ENCODE measurements around the gene PTPRT. TPM values are rescaled to one million over a fixed set of nuclear protein-coding genes. Genes with fewer than 3 reads are reported as not detected.

PTPRT gene
- total and polyA plus RNA-seq, 2 experiments from 2014 or later = not detected

DNA sequence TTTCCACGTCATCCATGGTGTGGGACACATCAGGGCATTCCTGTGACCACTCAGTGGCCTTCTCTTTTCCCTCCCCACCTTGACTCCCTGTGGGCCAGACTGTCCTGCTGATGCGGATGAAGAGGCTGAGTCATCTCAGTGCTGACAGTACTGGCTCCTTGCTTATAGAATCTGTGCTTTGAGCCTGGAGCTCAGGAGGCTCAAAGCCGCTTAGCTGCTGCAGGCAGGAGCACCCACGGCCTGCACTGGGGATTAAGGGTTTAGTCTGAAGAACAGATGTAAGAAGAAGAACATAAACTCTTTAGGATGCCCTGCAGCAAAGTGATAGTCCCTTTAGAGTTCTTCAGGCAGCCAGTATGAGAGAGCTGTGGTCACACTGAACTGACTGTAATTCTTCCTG is 929.5 kb downstream of the PTPRT start (continued):
- no peak for TF ChIP-seq ZNF331 (CRISPR knock-in tag; IDR thresholded peaks at IDR 0.05; ENCODE audit: low read depth)

DNA sequence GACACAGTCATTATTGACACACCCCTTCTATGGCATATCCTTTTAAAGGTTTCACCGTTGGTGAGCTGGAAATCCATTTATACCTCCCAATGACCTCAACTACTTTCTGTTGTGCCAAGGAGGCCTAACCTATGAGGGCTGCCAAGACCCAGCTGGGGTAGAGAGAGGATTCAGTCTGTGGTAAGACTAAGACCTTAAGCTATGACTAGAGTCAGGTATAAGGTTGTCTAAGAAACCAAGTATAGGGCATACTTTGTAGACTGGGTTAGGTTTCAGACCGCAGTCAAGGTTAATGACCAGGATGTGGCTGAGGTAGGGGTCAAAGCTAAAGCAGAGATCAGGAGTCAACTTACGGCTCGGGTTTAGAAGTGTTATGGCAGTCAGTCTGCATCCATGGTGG is 930.3 kb downstream of the PTPRT start:
- Histone ChIP-seq H3K4me1 (ENCODE audit: insufficient read depth) (no peaks in the 10 kb centered on the region), H3K36me3 (ENCODE audit: insufficient read depth) (no peaks in the 10 kb centered on the region), H4K20me1 (replicated peaks; ENCODE audit: insufficient read depth) (no peaks in the 10 kb centered on the region), H3K4me2 (no peak overlapping the region), H3K4me3 (no peak overlapping the region), H3K79me2 (replicated peaks; ENCODE audit: insufficient read depth) (no peaks in the 10 kb centered on the region), H3K27ac (ENCODE audit: low read depth) (no peak overlapping the region), H3K9me2 (ENCODE audit: insufficient read depth) (no peaks in the 10 kb centered on the region), H2AFZ (no peak overlapping the region), H3F3A (replicated peaks; ENCODE audit: low read depth) (no peaks in the 10 kb centered on the region), H3K27me3 (ENCODE audit: insufficient read depth) (no peaks in the 10 kb centered on the region)
- ATAC-seq = no peak
- DNase-seq (ENCODE audit: low spot score) = no peak
- Mint-ChIP-seq H3K4me1 (no peaks in the 10 kb centered on the region), H3K27me3 (ENCODE audit: insufficient read depth, low read depth, poor library complexity) (no peaks in the 10 kb centered on the region), H3K36me3 (ENCODE audit: low read depth) (peaks cover 39% of the 10 kb centered on the region), H3K4me3 (no peak overlapping the region), H3K27ac (no peak overlapping the region), H3K9me3 (peaks cover 99% of the 10 kb centered on the region)
- TF ChIP-seq, protein P1, sequence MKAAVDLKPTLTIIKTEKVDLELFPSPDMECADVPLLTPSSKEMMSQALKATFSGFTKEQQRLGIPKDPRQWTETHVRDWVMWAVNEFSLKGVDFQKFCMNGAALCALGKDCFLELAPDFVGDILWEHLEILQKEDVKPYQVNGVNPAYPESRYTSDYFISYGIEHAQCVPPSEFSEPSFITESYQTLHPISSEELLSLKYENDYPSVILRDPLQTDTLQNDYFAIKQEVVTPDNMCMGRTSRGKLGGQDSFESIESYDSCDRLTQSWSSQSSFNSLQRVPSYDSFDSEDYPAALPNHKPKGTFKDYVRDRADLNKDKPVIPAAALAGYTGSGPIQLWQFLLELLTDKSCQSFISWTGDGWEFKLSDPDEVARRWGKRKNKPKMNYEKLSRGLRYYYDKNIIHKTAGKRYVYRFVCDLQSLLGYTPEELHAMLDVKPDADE (IDR thresholded peaks at IDR 0.05) = no peak
- TF ChIP-seq JUNB (IDR thresholded peaks at IDR 0.05; ENCODE audit: unreplicated experiment) (no peak), ZNF331 (CRISPR knock-in tag; IDR thresholded peaks at IDR 0.05; ENCODE audit: low read depth) (no peak), NANOG (IDR thresholded peaks at IDR 0.05; ENCODE audit: borderline replicate concordance) (no peak), STAT1 (IDR thresholded peaks at IDR 0.05; ENCODE audit: unreplicated experiment) (no peak), EZH2 (IDR thresholded peaks at IDR 0.05; ENCODE audit: low read depth, unreplicated experiment) (no peak)
- TF ChIP-seq, protein P2, sequence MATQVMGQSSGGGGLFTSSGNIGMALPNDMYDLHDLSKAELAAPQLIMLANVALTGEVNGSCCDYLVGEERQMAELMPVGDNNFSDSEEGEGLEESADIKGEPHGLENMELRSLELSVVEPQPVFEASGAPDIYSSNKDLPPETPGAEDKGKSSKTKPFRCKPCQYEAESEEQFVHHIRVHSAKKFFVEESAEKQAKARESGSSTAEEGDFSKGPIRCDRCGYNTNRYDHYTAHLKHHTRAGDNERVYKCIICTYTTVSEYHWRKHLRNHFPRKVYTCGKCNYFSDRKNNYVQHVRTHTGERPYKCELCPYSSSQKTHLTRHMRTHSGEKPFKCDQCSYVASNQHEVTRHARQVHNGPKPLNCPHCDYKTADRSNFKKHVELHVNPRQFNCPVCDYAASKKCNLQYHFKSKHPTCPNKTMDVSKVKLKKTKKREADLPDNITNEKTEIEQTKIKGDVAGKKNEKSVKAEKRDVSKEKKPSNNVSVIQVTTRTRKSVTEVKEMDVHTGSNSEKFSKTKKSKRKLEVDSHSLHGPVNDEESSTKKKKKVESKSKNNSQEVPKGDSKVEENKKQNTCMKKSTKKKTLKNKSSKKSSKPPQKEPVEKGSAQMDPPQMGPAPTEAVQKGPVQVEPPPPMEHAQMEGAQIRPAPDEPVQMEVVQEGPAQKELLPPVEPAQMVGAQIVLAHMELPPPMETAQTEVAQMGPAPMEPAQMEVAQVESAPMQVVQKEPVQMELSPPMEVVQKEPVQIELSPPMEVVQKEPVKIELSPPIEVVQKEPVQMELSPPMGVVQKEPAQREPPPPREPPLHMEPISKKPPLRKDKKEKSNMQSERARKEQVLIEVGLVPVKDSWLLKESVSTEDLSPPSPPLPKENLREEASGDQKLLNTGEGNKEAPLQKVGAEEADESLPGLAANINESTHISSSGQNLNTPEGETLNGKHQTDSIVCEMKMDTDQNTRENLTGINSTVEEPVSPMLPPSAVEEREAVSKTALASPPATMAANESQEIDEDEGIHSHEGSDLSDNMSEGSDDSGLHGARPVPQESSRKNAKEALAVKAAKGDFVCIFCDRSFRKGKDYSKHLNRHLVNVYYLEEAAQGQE (IDR thresholded peaks at IDR 0.05; ENCODE audit: unreplicated experiment) = no peak
- TF ChIP-seq, protein P3, sequence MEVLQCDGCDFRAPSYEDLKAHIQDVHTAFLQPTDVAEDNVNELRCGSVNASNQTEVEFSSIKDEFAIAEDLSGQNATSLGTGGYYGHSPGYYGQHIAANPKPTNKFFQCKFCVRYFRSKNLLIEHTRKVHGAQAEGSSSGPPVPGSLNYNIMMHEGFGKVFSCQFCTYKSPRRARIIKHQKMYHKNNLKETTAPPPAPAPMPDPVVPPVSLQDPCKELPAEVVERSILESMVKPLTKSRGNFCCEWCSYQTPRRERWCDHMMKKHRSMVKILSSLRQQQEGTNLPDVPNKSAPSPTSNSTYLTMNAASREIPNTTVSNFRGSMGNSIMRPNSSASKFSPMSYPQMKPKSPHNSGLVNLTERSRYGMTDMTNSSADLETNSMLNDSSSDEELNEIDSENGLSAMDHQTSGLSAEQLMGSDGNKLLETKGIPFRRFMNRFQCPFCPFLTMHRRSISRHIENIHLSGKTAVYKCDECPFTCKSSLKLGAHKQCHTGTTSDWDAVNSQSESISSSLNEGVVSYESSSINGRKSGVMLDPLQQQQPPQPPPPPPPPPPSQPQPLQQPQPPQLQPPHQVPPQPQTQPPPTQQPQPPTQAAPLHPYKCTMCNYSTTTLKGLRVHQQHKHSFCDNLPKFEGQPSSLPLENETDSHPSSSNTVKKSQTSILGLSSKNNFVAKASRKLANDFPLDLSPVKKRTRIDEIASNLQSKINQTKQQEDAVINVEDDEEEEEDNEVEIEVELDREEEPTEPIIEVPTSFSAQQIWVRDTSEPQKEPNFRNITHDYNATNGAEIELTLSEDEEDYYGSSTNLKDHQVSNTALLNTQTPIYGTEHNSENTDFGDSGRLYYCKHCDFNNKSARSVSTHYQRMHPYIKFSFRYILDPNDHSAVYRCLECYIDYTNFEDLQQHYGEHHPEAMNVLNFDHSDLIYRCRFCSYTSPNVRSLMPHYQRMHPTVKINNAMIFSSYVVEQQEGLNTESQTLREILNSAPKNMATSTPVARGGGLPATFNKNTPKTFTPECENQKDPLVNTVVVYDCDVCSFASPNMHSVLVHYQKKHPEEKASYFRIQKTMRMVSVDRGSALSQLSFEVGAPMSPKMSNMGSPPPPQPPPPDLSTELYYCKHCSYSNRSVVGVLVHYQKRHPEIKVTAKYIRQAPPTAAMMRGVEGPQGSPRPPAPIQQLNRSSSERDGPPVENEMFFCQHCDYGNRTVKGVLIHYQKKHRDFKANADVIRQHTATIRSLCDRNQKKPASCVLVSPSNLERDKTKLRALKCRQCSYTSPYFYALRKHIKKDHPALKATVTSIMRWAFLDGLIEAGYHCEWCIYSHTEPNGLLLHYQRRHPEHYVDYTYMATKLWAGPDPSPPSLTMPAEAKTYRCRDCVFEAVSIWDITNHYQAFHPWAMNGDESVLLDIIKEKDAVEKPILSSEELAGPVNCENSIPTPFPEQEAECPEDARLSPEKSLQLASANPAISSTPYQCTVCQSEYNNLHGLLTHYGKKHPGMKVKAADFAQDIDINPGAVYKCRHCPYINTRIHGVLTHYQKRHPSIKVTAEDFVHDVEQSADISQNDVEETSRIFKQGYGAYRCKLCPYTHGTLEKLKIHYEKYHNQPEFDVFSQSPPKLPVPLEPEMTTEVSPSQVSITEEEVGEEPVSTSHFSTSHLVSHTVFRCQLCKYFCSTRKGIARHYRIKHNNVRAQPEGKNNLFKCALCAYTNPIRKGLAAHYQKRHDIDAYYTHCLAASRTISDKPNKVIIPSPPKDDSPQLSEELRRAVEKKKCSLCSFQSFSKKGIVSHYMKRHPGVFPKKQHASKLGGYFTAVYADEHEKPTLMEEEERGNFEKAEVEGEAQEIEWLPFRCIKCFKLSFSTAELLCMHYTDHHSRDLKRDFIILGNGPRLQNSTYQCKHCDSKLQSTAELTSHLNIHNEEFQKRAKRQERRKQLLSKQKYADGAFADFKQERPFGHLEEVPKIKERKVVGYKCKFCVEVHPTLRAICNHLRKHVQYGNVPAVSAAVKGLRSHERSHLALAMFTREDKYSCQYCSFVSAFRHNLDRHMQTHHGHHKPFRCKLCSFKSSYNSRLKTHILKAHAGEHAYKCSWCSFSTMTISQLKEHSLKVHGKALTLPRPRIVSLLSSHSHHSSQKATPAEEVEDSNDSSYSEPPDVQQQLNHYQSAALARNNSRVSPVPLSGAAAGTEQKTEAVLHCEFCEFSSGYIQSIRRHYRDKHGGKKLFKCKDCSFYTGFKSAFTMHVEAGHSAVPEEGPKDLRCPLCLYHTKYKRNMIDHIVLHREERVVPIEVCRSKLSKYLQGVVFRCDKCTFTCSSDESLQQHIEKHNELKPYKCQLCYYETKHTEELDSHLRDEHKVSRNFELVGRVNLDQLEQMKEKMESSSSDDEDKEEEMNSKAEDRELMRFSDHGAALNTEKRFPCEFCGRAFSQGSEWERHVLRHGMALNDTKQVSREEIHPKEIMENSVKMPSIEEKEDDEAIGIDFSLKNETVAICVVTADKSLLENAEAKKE (CRISPR knock-in tag; IDR thresholded peaks at IDR 0.05) = no peak
